GM19035 (cell line): ENCODE results near the gene CTAGE8.
"Not testable (repeated sequence)": the region's sequence is repeated elsewhere in the genome, so short reads cannot be mapped to it uniquely, and the experiment has no call there.

Experiments
- ATAC-seq: cut with Tn5 transposase; IDR thresholded peaks from one replicate; pipeline ENCODE4 v1.9.1; 2021; ENCODE audit not compliant: unreplicated experiment

CTAGE8 gene

GRCh38 chr7:144269188-144269587, at the start of gene CTAGE8:
Gene CTAGE8 (minus strand): TSS chr7:144269288. CDS start chr7:144269250, 38 bp downstream.
- ATAC-seq, result not testable (repeated sequence)

- ATAC-seq, result not testable (repeated sequence)
These were observed 48.4 kb upstream of the CTAGE8 start for GRCh38 chr7:144317537-144317936.

- not testable (repeated sequence) for ATAC-seq
These were observed 42.9 kb upstream of the CTAGE8 start, which contains the start of gene OR2A1 for GRCh38 chr7:144311872-144312469. Gene OR2A1 (plus strand): TSS chr7:144312419. CDS start chr7:144318125, 5,706 bp downstream.

GRCh38 chr7:144311218-144311617, 42.1 kb upstream of the CTAGE8 start:
- ATAC-seq, result not testable (repeated sequence)

- not testable (repeated sequence) for ATAC-seq
These were observed 40.6 kb upstream of the CTAGE8 start for GRCh38 chr7:144309702-144310101.

- not testable (repeated sequence) for ATAC-seq
These were observed 36.1 kb upstream of the CTAGE8 start for GRCh38 chr7:144305156-144305555.

GRCh38 chr7:144303607-144304006, 34.5 kb upstream of the CTAGE8 start:
- not testable (repeated sequence) for ATAC-seq

GRCh38 chr7:144302578-144303303, 33.7 kb upstream of the CTAGE8 start:
- not testable (repeated sequence) for ATAC-seq

GRCh38 chr7:144293794-144294499, 24.9 kb upstream of the CTAGE8 start:
- peak; percentile 77 for ATAC-seq

GRCh38 chr7:144292384-144293161, 23.5 kb upstream of the CTAGE8 start:
- not testable (repeated sequence) for ATAC-seq

GRCh38 chr7:144291607-144292006, 22.5 kb upstream of the CTAGE8 start:
- not testable (repeated sequence) for ATAC-seq

GRCh38 chr7:144287171-144287784, 18.2 kb upstream of the CTAGE8 start:
- not testable (repeated sequence) for ATAC-seq

GRCh38 chr7:144283716-144284115, 14.6 kb upstream of the CTAGE8 start:
- ATAC-seq, result not testable (repeated sequence)

GRCh38 chr7:144282490-144282889, 13.4 kb upstream of the CTAGE8 start:
- not testable (repeated sequence) for ATAC-seq

GRCh38 chr7:144281981-144282380, 12.9 kb upstream of the CTAGE8 start:
- ATAC-seq, result not testable (repeated sequence)

- not testable (repeated sequence) for ATAC-seq
These were observed 10.9 kb upstream of the CTAGE8 start for GRCh38 chr7:144280010-144280409.

GRCh38 chr7:144275281-144275680, 6.2 kb upstream of the CTAGE8 start:
- ATAC-seq, result not testable (repeated sequence)

GRCh38 chr7:144264692-144265091, 4.4 kb downstream of the CTAGE8 start, which contains the start of gene OR2A7:
Gene OR2A7 (minus strand): TSS chr7:144264792. CDS start chr7:144259628, 5,164 bp downstream.
- ATAC-seq, result not testable (repeated sequence)

GRCh38 chr7:144262128-144262527, 7.0 kb downstream of the CTAGE8 start:
- not testable (repeated sequence) for ATAC-seq

- not testable (repeated sequence) for ATAC-seq
These were observed 10.0 kb downstream of the CTAGE8 start for GRCh38 chr7:144259067-144259466.
